ENCODE measurements around the gene PDE4C. TPM values are rescaled to one million over a fixed set of nuclear protein-coding genes. Genes with fewer than 3 reads are reported as not detected.

The PDE4C gene
- total and polyA plus RNA-seq, 9 of the 15 experiments (the other 6 are each of a cell fraction or from before 2014, with no cell fraction given): 0.04 to 0.91 (median 0.20) TPM; not detected in 1

DNA sequence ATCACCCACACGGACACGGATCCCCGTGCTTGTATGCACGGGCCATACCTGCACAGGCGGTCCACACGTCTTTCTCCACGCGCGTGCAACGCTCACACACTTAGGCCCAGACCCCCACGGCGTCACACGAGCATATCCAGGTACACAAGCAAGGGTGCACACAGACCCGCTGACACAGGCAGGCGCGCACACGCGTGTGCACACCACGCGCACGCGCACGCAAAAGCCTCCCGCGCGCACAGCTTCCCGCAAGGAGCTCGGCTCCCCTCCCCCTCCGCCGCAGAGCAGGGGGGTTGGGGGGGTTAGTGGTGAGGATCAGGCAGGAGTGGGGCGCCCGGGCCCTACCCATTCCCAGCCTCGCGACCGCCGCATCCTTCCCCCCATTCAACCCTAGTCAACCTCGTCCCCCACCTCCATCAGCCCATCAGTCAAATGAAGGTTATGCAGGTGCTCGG, 22.8 kb downstream of the PDE4C start (continued):
- TF ChIP-seq, protein P1, sequence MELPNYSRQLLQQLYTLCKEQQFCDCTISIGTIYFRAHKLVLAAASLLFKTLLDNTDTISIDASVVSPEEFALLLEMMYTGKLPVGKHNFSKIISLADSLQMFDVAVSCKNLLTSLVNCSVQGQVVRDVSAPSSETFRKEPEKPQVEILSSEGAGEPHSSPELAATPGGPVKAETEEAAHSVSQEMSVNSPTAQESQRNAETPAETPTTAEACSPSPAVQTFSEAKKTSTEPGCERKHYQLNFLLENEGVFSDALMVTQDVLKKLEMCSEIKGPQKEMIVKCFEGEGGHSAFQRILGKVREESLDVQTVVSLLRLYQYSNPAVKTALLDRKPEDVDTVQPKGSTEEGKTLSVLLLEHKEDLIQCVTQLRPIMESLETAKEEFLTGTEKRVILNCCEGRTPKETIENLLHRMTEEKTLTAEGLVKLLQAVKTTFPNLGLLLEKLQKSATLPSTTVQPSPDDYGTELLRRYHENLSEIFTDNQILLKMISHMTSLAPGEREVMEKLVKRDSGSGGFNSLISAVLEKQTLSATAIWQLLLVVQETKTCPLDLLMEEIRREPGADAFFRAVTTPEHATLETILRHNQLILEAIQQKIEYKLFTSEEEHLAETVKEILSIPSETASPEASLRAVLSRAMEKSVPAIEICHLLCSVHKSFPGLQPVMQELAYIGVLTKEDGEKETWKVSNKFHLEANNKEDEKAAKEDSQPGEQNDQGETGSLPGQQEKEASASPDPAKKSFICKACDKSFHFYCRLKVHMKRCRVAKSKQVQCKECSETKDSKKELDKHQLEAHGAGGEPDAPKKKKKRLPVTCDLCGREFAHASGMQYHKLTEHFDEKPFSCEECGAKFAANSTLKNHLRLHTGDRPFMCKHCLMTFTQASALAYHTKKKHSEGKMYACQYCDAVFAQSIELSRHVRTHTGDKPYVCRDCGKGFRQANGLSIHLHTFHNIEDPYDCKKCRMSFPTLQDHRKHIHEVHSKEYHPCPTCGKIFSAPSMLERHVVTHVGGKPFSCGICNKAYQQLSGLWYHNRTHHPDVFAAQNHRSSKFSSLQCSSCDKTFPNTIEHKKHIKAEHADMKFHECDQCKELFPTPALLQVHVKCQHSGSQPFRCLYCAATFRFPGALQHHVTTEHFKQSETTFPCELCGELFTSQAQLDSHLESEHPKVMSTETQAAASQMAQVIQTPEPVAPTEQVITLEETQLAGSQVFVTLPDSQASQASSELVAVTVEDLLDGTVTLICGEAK (IDR thresholded peaks at IDR 0.05): 0 out of 2 replicates have a peak, but pooled peaks have one; percentile 26
- TF ChIP-seq, protein P1 (CRISPR knock-in tag; IDR thresholded peaks at IDR 0.05): 0 out of 2 replicates have a peak, but pooled peaks have one; percentile 3
- 0 out of 2 replicates have a peak, but pooled peaks have one; percentile 4 for TF ChIP-seq CXXC5 (CRISPR knock-in tag; IDR thresholded peaks at IDR 0.05)
- 0 out of 2 replicates have a peak, but pooled peaks have one; percentile 78 for TF ChIP-seq ZC3H4 (CRISPR knock-in tag; IDR thresholded peaks at IDR 0.05; ENCODE audit: borderline replicate concordance)
- TF ChIP-seq NRF1 (conservative IDR thresholded peaks at IDR 0.05 in 1 of 2, IDR thresholded peaks at IDR 0.05 in 1 of 2): peak; percentile 84 to 87
- TF ChIP-seq ZBTB7A (IDR thresholded peaks at IDR 0.05; ENCODE audit: borderline replicate concordance, control insufficient read depth, low read depth, low read length): peak; percentile 45; the same call in 1 of the 2 replicates
- TF ChIP-seq, protein P2, sequence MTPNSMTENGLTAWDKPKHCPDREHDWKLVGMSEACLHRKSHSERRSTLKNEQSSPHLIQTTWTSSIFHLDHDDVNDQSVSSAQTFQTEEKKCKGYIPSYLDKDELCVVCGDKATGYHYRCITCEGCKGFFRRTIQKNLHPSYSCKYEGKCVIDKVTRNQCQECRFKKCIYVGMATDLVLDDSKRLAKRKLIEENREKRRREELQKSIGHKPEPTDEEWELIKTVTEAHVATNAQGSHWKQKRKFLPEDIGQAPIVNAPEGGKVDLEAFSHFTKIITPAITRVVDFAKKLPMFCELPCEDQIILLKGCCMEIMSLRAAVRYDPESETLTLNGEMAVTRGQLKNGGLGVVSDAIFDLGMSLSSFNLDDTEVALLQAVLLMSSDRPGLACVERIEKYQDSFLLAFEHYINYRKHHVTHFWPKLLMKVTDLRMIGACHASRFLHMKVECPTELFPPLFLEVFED (CRISPR knock-in tag; conservative IDR thresholded peaks at IDR 0.05): no peak
- TF ChIP-seq SMARCE1 (IDR thresholded peaks at IDR 0.05): 0 out of 2 replicates have a peak, but pooled peaks have one; percentile 21
- no peak; the same call in 1 of the 2 replicates for TF ChIP-seq ZNF431 (CRISPR knock-in tag; IDR thresholded peaks at IDR 0.05)
- no peak for TF ChIP-seq ZNF133 (CRISPR knock-in tag; IDR thresholded peaks at IDR 0.05)
- TF ChIP-seq NONO (IDR thresholded peaks at IDR 0.05; ENCODE audit: low read depth in 2 of 2, low read length in 1 of 2): 0 out of 4 replicates have a peak, but pooled peaks of 1 of the 2 experiments have one; percentile 11
- TF ChIP-seq, protein P3, sequence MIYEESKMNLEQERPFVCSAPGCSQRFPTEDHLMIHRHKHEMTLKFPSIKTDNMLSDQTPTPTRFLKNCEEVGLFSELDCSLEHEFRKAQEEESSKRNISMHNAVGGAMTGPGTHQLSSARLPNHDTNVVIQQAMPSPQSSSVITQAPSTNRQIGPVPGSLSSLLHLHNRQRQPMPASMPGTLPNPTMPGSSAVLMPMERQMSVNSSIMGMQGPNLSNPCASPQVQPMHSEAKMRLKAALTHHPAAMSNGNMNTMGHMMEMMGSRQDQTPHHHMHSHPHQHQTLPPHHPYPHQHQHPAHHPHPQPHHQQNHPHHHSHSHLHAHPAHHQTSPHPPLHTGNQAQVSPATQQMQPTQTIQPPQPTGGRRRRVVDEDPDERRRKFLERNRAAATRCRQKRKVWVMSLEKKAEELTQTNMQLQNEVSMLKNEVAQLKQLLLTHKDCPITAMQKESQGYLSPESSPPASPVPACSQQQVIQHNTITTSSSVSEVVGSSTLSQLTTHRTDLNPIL (CRISPR knock-in tag; IDR thresholded peaks at IDR 0.05): no peak
- TF ChIP-seq, protein P4, sequence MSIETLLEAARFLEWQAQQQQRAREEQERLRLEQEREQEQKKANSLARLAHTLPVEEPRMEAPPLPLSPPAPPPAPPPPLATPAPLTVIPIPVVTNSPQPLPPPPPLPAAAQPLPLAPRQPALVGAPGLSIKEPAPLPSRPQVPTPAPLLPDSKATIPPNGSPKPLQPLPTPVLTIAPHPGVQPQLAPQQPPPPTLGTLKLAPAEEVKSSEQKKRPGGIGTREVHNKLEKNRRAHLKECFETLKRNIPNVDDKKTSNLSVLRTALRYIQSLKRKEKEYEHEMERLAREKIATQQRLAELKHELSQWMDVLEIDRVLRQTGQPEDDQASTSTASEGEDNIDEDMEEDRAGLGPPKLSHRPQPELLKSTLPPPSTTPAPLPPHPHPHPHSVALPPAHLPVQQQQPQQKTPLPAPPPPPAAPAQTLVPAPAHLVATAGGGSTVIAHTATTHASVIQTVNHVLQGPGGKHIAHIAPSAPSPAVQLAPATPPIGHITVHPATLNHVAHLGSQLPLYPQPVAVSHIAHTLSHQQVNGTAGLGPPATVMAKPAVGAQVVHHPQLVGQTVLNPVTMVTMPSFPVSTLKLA (conservative IDR thresholded peaks at IDR 0.05): 0 out of 4 replicates have a peak, but pooled peaks of 1 of the 2 experiments have one; percentile 10
- TF ChIP-seq EP400 (IDR thresholded peaks at IDR 0.05): no peak
